Measurements from ENCODE around the gene GHITM. TPM values are rescaled to one million over a fixed set of nuclear protein-coding genes. Genes with fewer than 3 reads are reported as not detected.

The GHITM gene, protein sequence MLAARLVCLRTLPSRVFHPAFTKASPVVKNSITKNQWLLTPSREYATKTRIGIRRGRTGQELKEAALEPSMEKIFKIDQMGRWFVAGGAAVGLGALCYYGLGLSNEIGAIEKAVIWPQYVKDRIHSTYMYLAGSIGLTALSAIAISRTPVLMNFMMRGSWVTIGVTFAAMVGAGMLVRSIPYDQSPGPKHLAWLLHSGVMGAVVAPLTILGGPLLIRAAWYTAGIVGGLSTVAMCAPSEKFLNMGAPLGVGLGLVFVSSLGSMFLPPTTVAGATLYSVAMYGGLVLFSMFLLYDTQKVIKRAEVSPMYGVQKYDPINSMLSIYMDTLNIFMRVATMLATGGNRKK
- 176 and 185 TPM in 2 replicates for total RNA-seq

DNA sequence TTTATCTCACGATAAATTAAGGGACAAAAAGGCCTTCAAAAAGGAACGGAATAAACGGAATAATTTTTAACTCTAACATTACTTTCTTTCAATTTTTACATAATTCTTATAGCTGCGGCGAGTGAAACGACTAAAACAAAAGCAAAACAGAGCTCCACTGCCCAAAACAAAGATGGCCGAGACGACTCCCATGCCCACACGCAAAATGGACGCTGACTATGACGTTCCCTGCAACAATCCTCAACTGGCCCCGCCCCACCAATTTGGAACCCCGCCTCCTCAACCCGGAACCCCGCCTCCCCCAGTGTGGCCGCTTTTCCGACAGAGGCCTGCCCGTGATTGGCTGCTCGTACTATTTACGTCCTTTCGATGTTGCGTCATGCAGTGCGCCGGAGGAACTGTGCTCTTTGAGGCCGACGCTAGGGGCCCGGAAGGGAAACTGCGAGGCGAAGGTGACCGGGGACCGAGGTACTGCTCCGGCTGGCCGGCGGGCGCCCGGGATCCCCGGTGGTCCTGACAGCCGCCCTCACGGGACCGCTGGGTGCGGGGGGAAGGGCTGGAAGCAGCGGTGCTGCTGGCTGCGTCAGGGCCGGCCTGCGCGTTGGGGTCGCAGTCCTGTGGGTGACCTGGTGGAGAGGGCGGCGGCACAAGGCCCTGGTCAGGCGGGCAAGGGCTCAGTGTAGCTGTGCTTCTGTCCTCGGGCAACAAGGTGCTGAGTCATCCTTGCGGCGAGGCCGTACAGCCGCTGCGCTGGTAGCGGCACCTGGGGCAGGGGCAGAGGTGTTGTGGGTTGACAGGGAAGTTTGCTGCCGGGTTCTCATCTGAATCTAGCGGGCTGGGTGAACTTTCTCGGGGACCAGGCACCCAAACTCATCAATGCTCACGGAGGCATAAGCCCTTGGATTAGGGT lies at the start of gene GHITM:
Gene GHITM (plus strand): TSS at position 384 of the 910 bp plus-strand sequence. CDS start 1,992 bp downstream, outside the sequence.

DNA sequence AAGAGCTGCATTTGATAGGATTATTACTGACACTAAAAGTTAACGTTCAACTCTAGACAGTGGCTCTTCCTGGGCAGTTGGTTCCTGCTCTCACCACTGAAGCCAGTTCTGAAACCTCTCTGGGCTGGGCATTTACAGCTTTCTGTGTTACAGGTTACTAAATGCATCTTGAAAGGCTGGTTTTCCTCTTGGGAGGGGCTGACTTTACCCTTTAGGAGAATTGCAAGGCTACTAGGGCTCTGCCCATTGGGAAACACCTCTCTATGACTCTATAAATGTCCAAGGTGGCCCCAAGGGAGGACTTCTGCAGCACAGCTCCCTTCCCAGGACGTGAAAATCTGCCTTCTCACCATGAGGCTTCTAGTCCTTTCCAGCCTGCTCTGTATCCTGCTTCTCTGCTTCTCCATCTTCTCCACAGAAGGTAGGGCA lies 34.2 kb downstream of the GHITM start, which contains the start of gene GPR15LG:
Gene GPR15LG (plus strand): TSS at position 301 of the 429 bp plus-strand sequence. CDS start 51 bp downstream, at position 352.

GRCh38 chr10:84194424-84195043 lies 55.2 kb downstream of the GHITM start, which contains the start of gene CDHR1:
Gene CDHR1, plus strand, starts transcription at chr10:84194537. Its CDS starts 224 bp downstream, at chr10:84194761.

Other genes with a start within 250 kb of the GHITM start
- gene GPR15LG, start 34.3 kb downstream of the GHITM start, total RNA-seq, result not detected in 2 replicates
- gene CDHR1, start 55.0 kb downstream of the GHITM start, total RNA-seq, result 0.11 and 0.26 TPM in 2 replicates
- not detected in 2 replicates for gene LRIT2, start 86.0 kb downstream of the GHITM start, total RNA-seq
- gene LRIT1, start 102.0 kb downstream of the GHITM start, total RNA-seq, result not detected in 2 replicates
- not detected in 2 replicates for gene RGR, start 105.5 kb downstream of the GHITM start, total RNA-seq
- 49.4 and 56.1 TPM in 2 replicates for gene CCSER2, start 189.1 kb downstream of the GHITM start, total RNA-seq

Measured in articular chondrocyte of knee joint (primary cell).